Liver (tissue), 2 donors: ENCODE data around the gene SLC6A7.

Experiments used
- TF ChIP-seq, protein P1 (sequence below): fragments of 150-350 bp; IDR thresholded peaks from 2 replicates; pipeline ENCODE4 v1.5.1; 2017; ENCODE audit warnings: improper control_type of control experiment, low read depth, low read length; ENCODE audit not compliant: missing input control
- TF ChIP-seq, protein P2 (sequence below): IDR thresholded peaks from 2 replicates; pipeline ENCODE4 v1.6.1; 2016; ENCODE audit warnings: antibody characterized with exemption
- donor health status: healthy.

DNA sequence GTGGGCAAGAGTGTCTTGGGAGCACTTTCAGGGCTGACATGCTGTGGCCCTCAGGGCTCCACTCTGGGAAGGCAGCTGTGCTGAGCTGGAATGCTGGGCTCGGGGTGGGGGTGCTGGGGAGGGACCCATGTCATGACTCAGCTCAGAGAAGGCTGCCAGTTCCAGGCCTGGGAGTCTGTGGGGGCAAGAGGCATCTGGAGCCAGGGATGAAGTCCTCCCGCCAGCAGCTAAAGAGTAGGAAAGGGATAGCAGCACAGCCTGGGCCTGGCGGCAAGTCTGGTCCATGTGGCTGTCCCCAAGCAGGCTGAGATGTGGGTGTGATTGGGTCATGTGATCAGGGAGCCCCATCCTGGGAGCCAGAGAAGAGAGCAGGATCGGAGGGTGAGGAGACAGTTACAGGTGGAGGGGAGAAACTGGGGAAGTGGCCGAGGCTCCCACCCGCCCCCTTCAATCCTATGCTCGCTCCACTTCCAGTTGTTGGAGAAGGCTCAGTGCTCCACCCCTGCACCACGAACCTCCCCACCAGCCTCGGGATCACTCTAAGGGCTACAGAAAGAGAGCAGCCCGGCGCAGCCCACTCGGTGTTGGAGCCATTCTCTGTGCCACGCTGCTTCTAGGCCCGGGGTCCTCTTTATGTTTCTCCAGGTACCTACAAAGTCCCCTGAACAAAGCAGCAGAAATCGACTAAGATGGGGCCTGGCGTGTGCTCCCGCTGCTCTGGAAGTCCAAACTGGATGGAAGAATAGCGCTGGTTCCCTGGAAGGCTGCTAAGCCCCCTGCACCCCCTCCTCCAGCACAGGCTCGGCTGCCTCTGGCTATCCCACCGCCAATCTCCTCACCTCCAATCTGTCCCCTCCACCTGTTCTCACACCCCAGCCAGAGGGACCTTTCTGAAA, 46.3 kb upstream of the SLC6A7 start:
- TF ChIP-seq, protein P1, sequence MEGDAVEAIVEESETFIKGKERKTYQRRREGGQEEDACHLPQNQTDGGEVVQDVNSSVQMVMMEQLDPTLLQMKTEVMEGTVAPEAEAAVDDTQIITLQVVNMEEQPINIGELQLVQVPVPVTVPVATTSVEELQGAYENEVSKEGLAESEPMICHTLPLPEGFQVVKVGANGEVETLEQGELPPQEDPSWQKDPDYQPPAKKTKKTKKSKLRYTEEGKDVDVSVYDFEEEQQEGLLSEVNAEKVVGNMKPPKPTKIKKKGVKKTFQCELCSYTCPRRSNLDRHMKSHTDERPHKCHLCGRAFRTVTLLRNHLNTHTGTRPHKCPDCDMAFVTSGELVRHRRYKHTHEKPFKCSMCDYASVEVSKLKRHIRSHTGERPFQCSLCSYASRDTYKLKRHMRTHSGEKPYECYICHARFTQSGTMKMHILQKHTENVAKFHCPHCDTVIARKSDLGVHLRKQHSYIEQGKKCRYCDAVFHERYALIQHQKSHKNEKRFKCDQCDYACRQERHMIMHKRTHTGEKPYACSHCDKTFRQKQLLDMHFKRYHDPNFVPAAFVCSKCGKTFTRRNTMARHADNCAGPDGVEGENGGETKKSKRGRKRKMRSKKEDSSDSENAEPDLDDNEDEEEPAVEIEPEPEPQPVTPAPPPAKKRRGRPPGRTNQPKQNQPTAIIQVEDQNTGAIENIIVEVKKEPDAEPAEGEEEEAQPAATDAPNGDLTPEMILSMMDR, result no peak
- TF ChIP-seq, protein P2, sequence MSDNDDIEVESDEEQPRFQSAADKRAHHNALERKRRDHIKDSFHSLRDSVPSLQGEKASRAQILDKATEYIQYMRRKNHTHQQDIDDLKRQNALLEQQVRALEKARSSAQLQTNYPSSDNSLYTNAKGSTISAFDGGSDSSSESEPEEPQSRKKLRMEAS, result no peak
